NCI-H187 (cell line): Measurements from ENCODE around the gene XKR8.
A peak's percentile ranks its signal among the peaks of the same experiment; 100 is the strongest.

Source experiments
- DNase-seq, 2 experiments: peaks; one replicate each; lab custom pipeline; 2025; lab: John Stamatoyannopoulos, UW

XKR8 gene, protein sequence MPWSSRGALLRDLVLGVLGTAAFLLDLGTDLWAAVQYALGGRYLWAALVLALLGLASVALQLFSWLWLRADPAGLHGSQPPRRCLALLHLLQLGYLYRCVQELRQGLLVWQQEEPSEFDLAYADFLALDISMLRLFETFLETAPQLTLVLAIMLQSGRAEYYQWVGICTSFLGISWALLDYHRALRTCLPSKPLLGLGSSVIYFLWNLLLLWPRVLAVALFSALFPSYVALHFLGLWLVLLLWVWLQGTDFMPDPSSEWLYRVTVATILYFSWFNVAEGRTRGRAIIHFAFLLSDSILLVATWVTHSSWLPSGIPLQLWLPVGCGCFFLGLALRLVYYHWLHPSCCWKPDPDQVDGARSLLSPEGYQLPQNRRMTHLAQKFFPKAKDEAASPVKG

DNA sequence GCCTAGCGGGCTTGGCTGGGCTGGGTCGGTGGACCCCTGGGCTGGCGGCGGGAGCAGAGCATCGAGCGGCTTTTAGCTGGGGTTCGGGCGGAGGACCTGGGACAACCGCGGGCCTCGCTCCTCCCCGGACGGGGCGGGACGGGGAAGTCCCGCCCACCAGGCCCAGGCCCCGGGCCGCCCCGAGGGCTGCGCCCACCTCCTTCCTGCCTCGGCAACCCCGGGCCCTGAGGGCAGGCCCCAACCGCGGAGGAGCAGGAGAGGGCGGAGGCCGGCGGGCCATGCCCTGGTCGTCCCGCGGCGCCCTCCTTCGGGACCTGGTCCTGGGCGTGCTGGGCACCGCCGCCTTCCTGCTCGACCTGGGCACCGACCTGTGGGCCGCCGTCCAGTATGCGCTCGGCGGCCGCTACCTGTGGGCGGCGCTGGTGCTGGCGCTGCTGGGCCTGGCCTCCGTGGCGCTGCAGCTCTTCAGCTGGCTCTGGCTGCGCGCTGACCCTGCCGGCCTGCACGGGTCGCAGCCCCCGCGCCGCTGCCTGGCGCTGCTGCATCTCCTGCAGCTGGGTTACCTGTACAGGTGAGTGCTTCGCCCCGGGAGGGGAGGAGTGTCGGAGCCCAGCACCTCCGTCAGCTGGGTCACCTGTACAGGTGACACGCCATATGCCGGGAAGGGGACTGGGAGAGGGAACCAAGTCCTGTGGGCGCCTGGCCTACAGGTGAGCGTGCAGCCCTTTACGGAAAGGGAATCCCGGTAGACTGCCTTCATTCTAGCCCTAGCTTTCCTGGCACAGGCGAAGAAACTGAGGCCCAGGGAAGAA, at the start of gene XKR8:
Gene XKR8, plus strand, starts transcription at position 182 of the 812 bp plus-strand sequence. Its CDS starts 97 bp downstream, at position 279.
- peak in 1 of 2 experiments; percentile 14 for DNase-seq

DNA sequence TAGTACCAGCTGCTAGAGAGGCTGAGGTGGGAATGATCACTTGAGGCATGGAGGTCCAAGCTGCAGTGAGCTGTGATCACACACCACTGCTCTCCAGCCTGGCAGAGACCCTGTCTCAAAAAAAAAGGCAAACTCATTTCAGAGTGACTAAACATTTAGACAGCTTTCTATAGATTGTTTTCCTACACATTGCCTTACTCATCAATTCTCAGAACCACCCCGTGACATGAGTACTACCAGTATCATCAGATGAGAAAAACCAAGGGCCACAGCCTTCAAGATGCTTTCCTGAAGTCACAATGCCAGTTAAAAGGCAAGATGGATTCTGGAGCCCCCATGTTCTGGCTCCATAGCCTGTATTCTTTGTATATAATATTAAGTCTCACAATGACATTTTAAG, 47.3 kb upstream of the XKR8 start:
- DNase-seq: no peak

DNA sequence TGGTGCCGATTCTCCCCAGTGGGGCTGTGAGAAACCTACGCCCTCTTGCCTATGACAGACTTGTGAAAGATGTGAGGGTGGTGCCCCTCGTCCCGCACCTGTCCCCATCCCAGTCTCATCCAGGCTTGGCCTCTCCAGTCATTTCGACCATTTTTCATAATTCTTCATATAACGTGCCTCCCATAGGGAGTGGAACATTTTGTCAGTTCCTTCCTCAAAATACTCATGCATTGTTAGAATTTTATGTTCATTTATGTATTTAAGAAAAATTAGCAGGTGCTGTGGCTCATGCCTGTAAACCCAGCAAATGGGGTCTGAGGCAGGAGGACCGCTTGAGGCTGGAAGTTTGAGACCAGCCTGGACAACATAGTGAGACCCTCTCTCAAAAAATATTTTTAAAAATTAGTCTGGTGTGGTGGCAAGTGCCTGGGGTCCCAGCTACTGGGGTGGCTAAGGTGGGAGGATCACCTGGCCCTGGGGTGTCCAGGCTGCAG, 44.6 kb upstream of the XKR8 start:
- DNase-seq: no peak

DNA sequence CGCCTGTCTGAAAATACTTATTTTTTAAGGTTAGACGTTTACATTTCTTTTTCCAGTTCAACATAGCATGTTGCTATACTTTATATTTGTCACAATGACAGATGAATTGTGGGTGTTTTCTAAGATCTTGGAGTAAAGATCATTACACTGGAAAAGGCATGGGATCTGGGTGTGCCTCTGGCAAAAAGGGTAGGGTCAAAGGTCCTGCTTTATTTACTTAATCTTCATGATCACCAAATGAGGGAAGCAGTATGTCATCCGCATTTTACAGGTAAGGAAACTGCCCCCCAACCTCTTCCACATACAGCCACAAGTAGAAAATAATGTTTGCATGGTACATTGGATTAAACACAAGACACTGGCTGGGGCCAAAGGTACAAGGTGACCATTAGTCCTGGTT, 37.5 kb upstream of the XKR8 start:
- no peak for DNase-seq

DNA sequence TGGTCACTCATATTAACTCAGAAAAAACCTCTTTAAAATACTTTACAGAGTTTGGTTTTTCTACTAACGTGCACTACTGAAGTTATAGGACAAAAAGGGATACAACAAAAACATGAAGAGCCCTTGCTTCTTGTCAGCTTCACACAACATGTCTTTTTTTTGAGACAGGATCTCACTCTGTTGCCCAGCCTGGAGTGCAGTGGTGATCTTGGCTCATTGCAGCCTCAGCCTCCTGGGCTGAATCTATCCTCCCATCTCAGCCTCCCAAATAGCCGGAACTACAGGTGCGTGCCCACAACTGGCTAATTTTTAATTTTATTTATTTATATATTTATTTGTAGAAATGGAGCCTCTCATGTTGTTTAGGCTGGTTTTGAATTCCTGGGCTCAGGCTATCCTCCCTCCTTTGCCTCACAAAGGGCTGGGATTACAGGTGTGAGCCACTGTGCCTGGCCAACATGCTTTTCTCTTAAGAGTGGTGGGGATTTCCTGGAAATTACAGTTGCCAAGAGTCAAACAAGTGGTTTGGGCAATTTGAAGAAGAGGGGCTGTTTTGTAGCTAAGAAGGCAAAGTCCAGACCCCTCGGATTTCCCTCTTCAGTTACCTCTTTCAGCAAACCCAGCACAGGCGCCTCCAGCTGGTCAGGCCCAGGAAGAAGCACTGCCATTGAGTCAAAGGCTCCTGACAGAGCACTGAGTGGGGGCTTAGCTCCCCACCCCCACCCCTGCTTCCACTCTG, 31.4 kb upstream of the XKR8 start:
- DNase-seq: no peak

DNA sequence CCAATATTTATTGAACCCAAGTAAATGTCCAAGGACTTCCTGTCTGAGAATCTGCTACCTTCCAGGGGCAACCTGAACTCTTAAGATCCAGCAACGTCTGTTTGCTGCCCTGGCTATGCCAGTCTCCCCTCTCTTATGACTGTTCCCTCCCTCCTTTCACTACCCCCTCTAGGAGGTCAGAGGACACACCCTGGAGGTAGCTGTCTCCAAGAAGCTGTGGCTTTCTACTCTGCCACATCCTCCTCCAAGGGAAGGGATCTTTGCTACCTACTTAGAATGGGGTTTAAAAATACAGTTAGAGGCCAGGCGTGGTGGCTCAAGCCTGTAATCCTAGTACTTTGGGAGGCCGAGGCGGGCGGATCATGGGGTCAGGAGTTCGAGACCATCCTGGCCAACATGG, 28.6 kb upstream of the XKR8 start:
- no peak for DNase-seq

DNA sequence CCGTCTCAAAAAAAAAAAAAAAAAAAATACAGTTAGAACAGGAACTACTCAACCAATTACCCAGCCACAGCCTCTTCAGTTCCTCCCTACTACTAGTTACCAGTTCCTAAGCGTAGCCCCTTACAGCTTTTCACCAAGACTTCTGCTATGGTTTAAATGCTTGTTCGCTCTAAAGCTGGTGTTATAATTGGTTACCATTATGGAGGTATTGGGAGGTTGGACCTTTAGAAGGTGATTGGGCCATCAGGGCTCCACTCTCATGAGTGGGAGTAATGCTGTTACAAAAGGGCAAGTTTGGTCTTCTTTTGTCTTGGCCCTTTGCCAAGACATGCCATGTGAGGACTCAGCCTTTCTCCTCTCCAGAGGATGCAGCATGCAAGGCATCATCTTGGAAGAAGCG, 28.0 kb upstream of the XKR8 start:
- DNase-seq: no peak

DNA sequence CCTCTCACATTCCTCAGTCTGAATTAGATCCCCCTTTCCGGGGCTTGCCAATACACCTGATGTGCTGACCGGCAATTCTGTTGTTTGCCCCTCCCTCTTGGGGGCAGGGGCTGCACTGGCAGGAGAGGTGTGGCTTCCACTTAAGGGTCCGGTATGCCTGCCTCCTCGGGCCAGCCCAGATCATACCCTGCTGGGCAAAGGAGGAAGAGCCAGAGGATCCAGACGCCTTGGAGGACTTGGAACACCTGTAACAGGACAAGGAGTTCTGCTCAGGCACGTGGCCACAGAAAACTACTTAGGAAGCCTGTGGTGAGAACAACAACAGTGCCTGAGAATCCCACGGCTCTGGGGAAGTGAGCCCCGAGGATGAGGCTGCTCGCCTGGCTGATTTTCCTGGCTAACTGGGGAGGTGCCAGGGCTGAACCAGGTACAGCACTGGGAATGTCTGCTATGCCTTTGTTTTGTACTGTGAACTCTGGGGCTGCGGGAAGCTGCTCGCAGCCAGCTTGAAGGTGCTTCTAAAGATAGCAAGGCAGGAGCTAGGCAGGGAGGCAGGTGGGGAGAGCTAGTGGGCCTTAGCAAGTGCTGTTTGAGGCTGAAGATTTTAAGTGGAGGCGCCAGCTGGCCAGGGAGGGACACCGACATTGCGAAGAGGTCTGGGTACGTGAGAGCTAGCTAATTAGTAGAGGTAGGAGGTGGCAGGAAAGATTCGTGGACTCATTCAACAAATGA, 24.8 kb upstream of the XKR8 start, which contains the start of gene SMPDL3B:
Gene SMPDL3B, plus strand, starts transcription at position 183 of the 732 bp plus-strand sequence. Its CDS starts 184 bp downstream, at position 367.
- peak; percentile 36 to 44 for DNase-seq

DNA sequence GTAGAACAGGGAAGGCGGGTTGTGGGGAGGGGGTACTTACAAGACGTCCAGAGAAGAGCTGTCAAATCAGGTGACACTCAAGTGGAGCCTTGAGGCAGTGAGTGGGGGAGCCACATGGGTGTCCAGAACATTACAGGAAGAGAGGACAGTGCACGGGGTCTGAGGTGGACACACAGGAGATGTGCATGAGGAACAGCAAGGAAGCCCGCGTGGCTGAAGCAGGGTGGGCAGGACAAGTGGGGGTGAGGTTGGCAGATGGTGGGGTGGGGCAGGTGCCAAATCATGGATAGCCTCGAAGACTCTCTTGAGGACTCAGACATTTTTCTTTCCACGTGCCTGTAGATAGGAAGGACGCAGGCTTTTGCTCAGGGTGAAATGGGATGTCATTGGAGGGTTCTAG, 24.1 kb upstream of the XKR8 start:
- no peak for DNase-seq

DNA sequence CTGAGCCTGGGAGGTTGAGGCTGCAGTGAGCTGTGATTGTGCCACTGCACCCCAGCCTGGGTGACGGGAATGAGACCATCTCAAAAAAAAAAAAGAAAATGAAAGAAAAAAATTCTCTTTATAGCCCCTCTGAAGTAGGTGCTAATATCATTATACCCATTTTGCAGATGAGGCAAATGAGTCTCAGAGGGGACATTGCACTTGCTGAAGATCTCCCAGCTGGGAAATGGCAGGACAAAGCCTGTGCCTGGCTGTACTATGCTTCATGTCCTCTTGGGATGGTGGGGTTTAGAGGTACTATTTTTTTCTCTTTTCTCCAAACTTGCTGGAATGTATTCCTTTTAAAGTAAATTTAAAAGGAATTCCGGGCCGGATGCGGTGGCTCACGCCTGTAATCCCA, 23.4 kb upstream of the XKR8 start:
- no peak for DNase-seq

DNA sequence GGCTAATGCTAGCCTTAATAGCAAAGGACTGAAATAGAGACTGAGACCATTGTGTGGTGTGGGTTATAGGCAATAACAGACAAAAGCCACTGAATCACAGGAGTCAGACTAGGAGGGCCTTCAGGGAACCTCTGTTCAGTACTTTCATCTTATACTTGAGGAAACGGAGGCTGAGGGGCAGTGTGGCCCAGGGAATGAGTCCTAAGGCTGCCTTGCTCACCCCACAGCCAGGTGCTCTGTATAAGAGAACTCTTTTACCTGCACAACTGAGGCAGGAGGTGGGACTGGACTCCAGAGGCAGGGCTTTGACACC, 22.3 kb upstream of the XKR8 start:
- no peak for DNase-seq

DNA sequence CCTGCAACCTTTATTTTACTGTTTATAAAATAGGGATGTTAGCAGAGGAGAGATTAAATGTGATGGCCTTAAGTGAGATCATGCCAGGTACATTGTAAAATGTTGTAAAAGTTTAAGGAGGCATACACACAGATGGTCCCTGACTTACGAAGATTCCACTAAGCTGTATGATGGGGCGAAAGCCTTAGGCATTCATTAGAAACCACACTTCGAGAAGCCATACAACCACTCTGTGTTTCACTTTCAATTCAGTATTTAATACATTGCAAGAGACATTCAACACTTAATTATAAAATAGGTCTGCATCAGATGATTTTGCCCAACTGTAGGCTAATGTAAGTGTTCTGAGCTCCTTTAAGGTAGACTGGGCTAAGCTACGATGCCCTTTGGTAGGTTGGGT, 21.3 kb upstream of the XKR8 start:
- no peak for DNase-seq

DNA sequence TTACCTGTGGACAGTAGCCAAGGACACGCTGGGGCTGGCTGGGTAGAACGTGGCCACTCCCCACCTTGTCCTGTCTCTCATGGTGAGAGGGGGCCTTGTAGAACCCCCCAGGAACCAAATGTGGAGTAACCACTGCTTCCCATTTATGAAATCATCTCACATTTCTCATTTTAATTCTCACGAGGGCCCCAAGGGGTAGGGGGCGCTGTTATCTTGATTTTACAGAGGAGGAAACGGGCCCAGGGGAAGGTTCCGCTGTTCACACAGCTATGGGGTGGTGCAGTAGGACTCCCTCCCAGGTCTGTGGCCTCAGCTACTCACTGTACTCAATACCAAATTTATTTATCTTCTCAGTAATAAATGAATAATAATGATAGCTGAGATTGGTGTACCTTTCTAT, 19.5 kb upstream of the XKR8 start:
- DNase-seq: no peak

DNA sequence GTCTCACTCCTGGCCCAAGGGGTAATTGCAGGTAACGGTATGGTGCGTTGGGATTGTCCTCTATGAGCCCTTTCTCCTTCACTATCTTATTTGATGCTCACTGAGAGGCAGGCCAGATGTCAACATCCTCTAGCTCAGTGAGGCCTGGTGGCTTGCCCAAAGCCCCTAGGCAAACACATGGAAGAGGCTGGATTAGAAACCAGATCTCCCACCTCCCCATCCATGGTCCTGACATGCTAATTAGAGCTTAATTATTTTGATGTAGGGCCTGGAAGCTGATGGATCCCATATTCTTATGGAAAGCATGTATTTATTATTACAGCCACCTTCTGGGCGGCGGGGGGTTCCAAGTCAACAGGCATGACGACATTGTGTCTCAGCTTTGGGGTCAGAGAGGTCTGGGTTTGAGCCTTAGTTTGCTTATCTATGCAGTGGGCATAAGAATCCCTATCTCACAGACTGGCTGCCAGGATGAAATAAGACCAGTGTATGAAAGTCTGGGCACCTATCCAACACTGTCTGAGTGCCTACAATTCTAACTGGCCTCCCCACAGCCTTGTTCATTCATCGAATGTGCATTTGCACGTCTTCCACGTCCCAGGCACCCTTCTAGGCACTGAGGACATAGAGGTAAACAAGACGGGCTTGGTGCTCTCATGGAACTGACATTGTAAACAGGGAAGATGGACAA, 18.8 kb upstream of the XKR8 start:
- no peak for DNase-seq

DNA sequence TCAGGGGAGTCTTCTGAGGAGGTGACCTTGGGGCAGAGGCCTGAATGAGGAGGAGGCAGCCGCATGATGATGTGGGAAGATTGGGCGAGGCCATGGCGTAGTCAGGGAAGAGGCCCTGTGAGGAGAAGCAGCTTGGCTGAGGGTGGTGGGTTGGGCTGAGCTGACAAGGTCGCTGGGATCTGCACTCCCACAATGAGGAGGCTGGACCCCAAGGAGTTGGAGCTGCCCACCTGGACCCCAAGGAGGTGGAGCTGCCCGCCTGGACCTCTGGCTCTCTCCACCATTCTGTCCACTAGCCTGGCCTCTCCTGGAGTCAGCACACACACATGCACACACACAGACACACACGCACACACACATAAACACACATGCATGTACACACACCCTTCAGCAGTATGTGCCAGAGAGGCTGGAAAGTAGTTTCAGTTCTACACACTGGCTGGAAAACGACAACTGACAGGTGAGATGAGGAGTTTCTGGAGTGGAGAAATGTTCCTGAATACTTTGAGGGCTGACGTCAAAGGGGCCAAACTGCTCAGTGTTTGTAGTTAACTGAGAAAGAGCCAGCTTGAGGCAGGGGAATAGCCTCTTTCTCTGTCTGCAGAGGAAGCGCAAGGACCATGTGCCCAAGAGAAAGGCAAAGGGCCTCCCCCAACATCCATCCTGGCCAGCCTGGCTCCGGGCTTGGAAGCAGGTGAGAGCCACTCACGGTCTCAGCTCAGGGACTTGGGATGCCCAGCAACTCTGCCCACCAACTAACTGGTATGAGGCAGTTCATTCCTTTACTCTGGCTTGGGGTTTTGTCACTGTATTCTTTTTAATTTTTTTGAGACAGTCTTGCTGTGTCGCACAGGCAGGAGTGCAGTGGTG, 17.9 kb upstream of the XKR8 start:
- DNase-seq: no peak

DNA sequence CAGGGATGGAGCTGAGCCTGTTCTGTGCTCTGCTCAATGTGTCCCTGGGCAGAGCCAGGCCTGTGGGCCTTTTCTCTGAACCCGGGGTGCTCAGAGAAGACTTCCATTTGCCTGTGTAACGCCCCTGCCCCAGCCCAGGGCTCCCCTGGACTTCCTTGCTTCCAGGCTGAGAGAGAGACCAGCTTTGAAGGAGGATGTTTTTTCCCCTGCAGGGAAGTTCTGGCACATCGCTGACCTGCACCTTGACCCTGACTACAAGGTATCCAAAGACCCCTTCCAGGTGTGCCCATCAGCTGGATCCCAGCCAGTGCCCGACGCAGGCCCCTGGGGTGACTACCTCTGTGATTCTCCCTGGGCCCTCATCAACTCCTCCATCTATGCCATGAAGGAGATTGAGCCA, 14.8 kb upstream of the XKR8 start:
- DNase-seq: no peak

DNA sequence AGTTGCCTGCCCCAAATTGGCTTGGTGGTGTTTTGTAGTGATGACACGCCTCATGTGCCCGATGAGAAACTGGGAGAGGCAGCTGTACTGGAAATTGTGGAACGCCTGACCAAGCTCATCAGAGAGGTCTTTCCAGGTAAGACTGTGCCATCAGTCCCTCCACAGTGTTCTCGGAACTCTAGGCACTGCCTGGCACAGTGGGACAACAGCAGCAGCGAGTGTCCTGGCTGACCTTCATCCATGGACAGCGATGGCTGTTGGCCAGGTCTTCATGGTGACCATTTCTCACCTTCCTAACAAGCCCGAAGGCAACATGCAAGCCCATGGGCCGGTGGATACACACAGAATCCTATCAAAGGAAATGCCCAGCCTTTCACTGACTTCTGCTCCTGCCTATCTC, 10.7 kb upstream of the XKR8 start:
- no peak for DNase-seq

DNA sequence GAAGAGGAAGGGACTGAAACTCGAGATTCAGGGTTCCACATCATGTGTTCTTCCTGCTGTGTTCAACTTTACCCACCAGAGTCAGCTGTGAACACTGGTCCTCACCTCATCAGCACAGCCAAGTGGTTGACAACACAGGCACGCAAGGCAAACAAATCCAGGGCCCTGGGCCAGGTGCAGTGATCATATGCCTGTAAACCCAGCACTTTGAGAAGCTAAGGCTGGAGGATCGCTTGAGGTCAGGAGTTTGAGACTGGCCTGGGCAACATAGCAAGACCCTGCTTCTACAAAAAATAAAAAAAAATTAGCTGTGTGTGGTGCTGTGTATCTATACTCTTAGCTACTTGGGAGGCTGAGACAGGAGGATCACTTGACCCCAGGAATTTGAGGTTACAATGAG, 8.4 kb upstream of the XKR8 start:
- no peak for DNase-seq

DNA sequence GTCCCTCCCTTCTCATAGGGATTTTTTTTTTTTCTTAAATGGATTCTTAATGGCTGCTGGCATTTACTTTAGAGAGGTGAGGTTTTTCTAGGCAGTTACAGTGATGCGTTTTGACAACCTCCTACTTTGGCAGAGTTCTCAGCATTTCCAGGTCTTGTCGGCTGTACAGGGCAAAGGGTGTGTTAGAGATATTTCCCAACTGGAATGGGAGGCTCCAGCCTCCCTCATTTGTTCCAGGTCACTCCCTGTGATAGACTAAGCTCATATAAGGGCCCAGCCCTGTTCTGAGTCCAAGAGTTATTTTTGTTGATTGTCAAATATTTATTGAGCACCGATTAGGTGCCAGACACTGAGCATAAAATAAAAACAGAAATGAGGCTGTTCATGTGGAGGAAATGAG, 7.6 kb upstream of the XKR8 start:
- DNase-seq: no peak

DNA sequence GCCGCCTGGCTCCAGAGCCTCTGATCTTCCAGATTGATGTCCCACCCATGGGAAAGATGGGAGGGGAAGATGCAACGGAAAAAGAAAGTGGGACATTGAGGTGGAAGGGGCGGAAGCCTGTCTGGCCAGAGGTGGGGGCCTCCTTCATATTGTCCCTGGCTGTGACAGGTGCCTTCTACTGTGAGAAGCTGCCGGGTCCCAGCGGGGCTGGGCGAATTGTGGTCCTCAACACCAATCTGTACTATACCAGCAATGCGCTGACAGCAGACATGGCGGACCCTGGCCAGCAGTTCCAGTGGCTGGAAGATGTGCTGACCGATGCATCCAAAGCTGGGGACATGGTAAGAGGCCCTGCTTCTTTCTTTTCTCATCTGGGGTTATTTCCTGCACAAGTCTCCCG, 5.6 kb upstream of the XKR8 start:
- DNase-seq: no peak
